ENCODE data around the gene SAYSD1. TPM values are rescaled to one million over a fixed set of nuclear protein-coding genes. Genes with fewer than 3 reads are reported as not detected.

Gene SAYSD1
- total and polyA plus RNA-seq, 4 donors: 7.8 to 16.6 (median 10.1) TPM

DNA sequence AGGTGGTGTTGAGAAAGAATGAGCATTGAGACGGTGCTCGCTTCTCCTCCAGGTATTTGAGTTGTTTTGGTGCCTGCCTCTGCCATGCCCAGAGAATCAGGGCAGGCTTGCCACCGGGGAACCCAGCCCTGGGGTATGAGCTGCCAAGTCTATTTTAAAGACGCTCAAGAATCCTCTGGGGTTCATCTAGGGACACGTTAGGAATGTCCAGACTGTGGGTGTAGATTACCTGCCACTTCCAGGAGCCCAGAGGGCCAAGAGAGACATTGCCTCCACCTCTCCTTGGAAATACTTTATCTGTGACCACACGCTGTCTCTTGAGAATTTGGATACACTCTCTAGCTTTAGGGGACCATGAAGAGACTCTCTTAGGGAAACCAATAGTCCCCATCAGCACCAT, 28.3 kb downstream of the SAYSD1 start:
- Histone ChIP-seq H3K4me1 (ENCODE audit: control insufficient read depth in 1 of 2, insufficient read depth in 2 of 2, low read length in 2 of 2) (no peaks in the 10 kb centered on the region), H3K36me3 (ENCODE audit: control insufficient read depth in 1 of 2, insufficient read depth in 2 of 2, low read length in 1 of 2) (no peaks in the 10 kb centered on the region), H3K27me3 (ENCODE audit: control insufficient read depth in 1 of 2, insufficient read depth in 2 of 2, low read length in 1 of 2) (no peaks in the 10 kb centered on the region), H3K4me3 (ENCODE audit: low read length in 2 of 2) (no peak overlapping the region), H3K9me3 (ENCODE audit: control insufficient read depth, low read length) (no peaks in the 10 kb centered on the region), H3K27ac (ENCODE audit: low read depth in 1 of 2, low read length in 2 of 2) (no peak overlapping the region)
- 39 to 41% methylated on average over 6 of the region's 6 CpGs for WGBS, 2 donors
- ATAC-seq (ENCODE audit: low FRiP score) (no peak), DNase-seq (no peak)
- intact Hi-C loops (cut with DNase I): no loop called here

DNA sequence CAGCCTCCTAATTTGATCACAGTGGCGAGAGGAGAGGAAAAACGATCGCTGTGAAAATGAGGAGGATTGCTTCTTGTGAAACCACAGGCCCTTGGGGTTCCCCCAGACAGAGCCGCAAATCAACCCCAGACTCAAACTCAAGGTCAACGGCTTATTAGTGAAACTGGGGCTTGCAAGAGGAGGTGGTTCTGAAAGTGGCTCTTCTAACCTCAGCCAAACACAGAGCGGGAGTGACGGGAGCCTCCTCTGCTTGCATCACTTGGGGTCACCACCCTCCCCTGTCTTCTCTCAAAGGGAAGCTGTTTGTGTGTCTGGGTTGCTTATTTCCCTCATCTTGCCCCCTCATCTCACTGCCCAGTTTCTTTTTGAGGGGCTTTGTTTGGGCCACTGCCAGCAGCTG, 28.7 kb downstream of the SAYSD1 start:
- 78 to 82% methylated on average over 7 of the region's 7 CpGs for WGBS, 2 donors
- intact Hi-C loops (cut with DNase I): no loop called here
- H3K4me1 ChIP-seq (ENCODE audit: control insufficient read depth in 1 of 2, insufficient read depth in 2 of 2, low read length in 2 of 2): no peaks in the 10 kb centered on the region
- no peak overlapping the region for H3K27ac ChIP-seq (ENCODE audit: low read depth in 1 of 2, low read length in 2 of 2)
- H3K9me3 ChIP-seq (ENCODE audit: control insufficient read depth, low read length): no peaks in the 10 kb centered on the region
- H3K4me3 ChIP-seq (ENCODE audit: low read length in 2 of 2): no peak overlapping the region
- no peak for DNase-seq
- no peaks in the 10 kb centered on the region for H3K27me3 ChIP-seq (ENCODE audit: control insufficient read depth in 1 of 2, insufficient read depth in 2 of 2, low read length in 1 of 2)
- H3K36me3 ChIP-seq (ENCODE audit: control insufficient read depth in 1 of 2, insufficient read depth in 2 of 2, low read length in 1 of 2): no peaks in the 10 kb centered on the region
- ATAC-seq (ENCODE audit: low FRiP score): no peak

DNA sequence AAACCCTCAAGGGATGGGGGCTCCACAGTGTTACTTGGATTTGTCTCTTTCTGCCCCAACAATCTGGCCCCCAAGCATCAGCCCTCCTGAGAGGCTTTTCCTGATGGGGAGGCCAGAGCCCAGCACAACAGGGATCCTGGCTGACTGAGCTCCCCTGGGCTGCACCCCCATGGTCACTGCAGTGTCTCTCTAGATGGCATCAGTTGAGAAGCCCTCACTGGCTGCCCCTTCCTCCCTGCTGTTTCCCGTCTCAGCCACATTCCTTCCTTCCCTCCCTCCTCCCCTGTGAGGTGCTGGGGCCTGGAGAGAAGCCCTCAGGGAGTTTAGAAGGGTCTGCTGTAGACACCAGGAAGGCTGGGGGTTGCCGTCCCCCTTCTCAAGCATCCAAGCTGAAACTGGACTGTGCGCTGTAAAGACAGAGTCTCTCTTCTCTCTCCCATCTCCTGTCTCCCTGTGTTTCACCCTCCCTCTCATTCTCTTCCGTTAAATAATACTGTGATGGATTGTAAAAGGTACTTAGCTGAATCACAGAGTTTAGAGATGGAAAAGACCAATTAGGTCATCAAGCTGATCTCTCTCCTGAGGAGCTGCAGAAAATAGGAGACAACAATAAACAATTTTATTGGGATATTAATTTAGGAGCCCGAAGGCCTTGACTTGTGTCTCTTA, 29.7 kb downstream of the SAYSD1 start:
- Histone ChIP-seq H3K4me3 (ENCODE audit: low read length in 2 of 2) (no peak overlapping the region), H3K36me3 (ENCODE audit: control insufficient read depth in 1 of 2, insufficient read depth in 2 of 2, low read length in 1 of 2) (no peaks in the 10 kb centered on the region), H3K4me1 (ENCODE audit: control insufficient read depth in 1 of 2, insufficient read depth in 2 of 2, low read length in 2 of 2) (no peaks in the 10 kb centered on the region), H3K27ac (ENCODE audit: low read depth in 1 of 2, low read length in 2 of 2) (no peak overlapping the region), H3K27me3 (ENCODE audit: control insufficient read depth in 1 of 2, insufficient read depth in 2 of 2, low read length in 1 of 2) (no peaks in the 10 kb centered on the region), H3K9me3 (ENCODE audit: control insufficient read depth, low read length) (no peaks in the 10 kb centered on the region)
- 76 to 78% methylated on average over 5 of the region's 5 CpGs for WGBS, 2 donors
- DNase-seq: no peak
- intact Hi-C loops (cut with DNase I): no loop called here
- ATAC-seq (ENCODE audit: low FRiP score): no peak

DNA sequence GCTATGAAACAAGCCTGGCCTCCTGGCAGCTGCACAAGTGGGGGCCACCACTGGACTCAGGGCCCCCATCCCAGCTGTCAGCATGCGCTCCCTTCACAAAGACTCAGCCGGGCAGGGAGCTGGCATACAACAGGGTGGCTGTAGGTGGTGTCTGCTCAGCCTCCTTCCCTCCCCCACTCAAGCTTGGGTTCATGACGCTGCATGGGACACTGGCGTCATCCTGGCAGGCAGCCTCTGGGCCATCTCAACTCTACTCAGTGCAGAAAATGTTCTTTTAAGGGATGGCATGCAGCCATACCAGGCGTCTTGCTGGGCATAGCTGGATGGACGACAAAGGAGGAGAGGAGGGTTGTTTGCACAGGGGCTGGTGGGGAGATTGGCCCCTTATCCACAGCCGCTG, 30.5 kb downstream of the SAYSD1 start:
- Histone ChIP-seq H3K36me3 (ENCODE audit: control insufficient read depth in 1 of 2, insufficient read depth in 2 of 2, low read length in 1 of 2) (no peaks in the 10 kb centered on the region), H3K27me3 (ENCODE audit: control insufficient read depth in 1 of 2, insufficient read depth in 2 of 2, low read length in 1 of 2) (no peaks in the 10 kb centered on the region), H3K9me3 (ENCODE audit: control insufficient read depth, low read length) (no peaks in the 10 kb centered on the region), H3K4me3 (ENCODE audit: low read length in 2 of 2) (no peak overlapping the region), H3K27ac (ENCODE audit: low read depth in 1 of 2, low read length in 2 of 2) (no peak overlapping the region), H3K4me1 (ENCODE audit: control insufficient read depth in 1 of 2, insufficient read depth in 2 of 2, low read length in 2 of 2) (no peaks in the 10 kb centered on the region)
- WGBS, 2 donors: 35 to 39% methylated on average over 7 of the region's 7 CpGs
- DNase-seq (no peak), ATAC-seq (ENCODE audit: low FRiP score) (no peak)
- intact Hi-C loops (cut with DNase I): no loop called here

DNA sequence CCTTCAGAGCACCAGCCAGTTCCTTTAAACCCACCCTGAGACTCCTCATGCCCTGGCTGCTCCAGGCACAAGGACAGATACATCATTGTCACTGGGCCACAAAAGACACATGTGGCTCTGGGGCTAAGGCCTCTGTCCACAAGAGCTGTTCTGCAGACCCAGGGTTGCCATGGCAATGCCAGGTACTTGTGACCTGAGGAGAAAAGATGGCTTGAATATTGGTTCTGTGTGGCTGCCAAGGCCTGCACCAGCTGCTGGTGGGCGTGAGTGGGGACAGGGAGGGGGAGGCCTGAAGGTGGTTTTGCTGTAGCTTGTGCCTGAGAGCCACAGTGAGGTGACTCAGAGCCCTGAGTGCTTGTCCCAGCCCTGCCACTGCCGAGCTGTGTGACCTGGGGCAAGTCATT, 31.8 kb downstream of the SAYSD1 start:
- no peaks in the 10 kb centered on the region for H3K36me3 ChIP-seq (ENCODE audit: control insufficient read depth in 1 of 2, insufficient read depth in 2 of 2, low read length in 1 of 2)
- intact Hi-C loops (cut with DNase I): no loop called here
- no peak for ATAC-seq (ENCODE audit: low FRiP score)
- no peak overlapping the region for H3K4me3 ChIP-seq (ENCODE audit: low read length in 2 of 2)
- DNase-seq: no peak
- H3K27me3 ChIP-seq (ENCODE audit: control insufficient read depth in 1 of 2, insufficient read depth in 2 of 2, low read length in 1 of 2): no peaks in the 10 kb centered on the region
- H3K9me3 ChIP-seq (ENCODE audit: control insufficient read depth, low read length): no peaks in the 10 kb centered on the region
- H3K27ac ChIP-seq (ENCODE audit: low read depth in 1 of 2, low read length in 2 of 2): no peak overlapping the region
- 74 to 81% methylated on average over 2 of the region's 2 CpGs for WGBS, 2 donors
- no peaks in the 10 kb centered on the region for H3K4me1 ChIP-seq (ENCODE audit: control insufficient read depth in 1 of 2, insufficient read depth in 2 of 2, low read length in 2 of 2)

DNA sequence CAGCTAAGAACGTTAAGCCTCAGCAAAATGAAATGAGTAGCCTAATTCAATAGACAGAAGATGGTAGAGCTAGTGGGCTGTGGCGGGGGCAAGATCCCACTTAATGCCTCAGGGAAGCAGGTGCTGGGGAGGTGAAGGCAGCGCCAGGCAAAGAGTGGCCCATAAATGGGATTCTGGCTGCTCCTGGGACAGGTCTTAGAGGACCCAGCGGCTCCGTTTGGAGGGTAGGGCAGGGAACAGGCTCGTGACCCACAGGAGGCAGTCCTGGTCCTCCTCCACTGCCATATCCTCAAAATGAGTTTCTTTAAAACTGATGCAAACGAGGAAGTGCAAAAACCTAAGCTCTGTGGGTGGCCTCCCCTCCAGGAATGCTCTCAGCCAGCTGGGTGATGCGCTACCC, 32.7 kb downstream of the SAYSD1 start:
- intact Hi-C loops (cut with DNase I): no loop called here
- Histone ChIP-seq H3K27ac (ENCODE audit: low read depth in 1 of 2, low read length in 2 of 2) (no peak overlapping the region), H3K4me1 (ENCODE audit: control insufficient read depth in 1 of 2, insufficient read depth in 2 of 2, low read length in 2 of 2) (no peaks in the 10 kb centered on the region), H3K9me3 (ENCODE audit: control insufficient read depth, low read length) (no peaks in the 10 kb centered on the region), H3K27me3 (ENCODE audit: control insufficient read depth in 1 of 2, insufficient read depth in 2 of 2, low read length in 1 of 2) (no peaks in the 10 kb centered on the region), H3K36me3 (ENCODE audit: control insufficient read depth in 1 of 2, insufficient read depth in 2 of 2, low read length in 1 of 2) (no peaks in the 10 kb centered on the region), H3K4me3 (ENCODE audit: low read length in 2 of 2) (no peak overlapping the region)
- DNase-seq: no peak
- WGBS, 2 donors: 85 to 87% methylated on average over 8 of the region's 8 CpGs
- no peak for ATAC-seq (ENCODE audit: low FRiP score)

DNA sequence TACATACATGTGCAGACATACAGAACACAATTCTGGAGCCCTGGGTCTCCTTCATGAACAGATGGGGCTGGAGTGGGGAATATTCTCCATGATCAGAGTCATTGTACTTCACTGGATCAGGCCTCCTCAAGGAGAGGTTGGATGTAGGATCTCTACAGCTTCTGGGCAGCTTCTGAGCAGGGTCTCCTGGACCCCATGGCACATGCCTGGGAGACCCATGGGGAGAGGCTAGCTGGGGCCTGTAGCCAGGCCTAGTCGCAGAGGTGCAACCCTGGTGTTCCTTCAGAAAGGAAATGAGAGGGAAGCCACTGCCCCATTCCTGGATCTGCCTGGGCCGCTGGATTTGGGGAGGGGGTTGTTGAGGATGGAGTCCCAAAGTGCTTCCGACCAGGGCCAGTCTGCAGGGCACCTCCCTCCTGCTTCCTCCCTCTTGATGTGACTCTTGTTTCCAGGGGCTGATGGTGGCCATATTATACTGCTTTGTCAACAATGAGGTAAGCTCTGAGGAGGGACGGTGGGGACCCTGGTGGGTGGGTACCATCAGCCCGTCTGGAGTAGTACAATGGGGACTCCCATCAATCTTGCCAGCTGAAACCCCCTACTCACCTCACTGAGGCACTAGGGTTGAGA, 34.6 kb downstream of the SAYSD1 start:
- 84% methylated on average over 5 of the region's 5 CpGs for WGBS, 2 donors
- intact Hi-C loops (cut with DNase I): no loop called here
- no peaks in the 10 kb centered on the region for H3K36me3 ChIP-seq (ENCODE audit: control insufficient read depth in 1 of 2, insufficient read depth in 2 of 2, low read length in 1 of 2)
- no peak overlapping the region for H3K4me3 ChIP-seq (ENCODE audit: low read length in 2 of 2)
- DNase-seq: no peak
- H3K27me3 ChIP-seq (ENCODE audit: control insufficient read depth in 1 of 2, insufficient read depth in 2 of 2, low read length in 1 of 2): no peaks in the 10 kb centered on the region
- no peaks in the 10 kb centered on the region for H3K4me1 ChIP-seq (ENCODE audit: control insufficient read depth in 1 of 2, insufficient read depth in 2 of 2, low read length in 2 of 2)
- no peak overlapping the region for H3K27ac ChIP-seq (ENCODE audit: low read depth in 1 of 2, low read length in 2 of 2)
- no peaks in the 10 kb centered on the region for H3K9me3 ChIP-seq (ENCODE audit: control insufficient read depth, low read length)
- ATAC-seq (ENCODE audit: low FRiP score): no peak

DNA sequence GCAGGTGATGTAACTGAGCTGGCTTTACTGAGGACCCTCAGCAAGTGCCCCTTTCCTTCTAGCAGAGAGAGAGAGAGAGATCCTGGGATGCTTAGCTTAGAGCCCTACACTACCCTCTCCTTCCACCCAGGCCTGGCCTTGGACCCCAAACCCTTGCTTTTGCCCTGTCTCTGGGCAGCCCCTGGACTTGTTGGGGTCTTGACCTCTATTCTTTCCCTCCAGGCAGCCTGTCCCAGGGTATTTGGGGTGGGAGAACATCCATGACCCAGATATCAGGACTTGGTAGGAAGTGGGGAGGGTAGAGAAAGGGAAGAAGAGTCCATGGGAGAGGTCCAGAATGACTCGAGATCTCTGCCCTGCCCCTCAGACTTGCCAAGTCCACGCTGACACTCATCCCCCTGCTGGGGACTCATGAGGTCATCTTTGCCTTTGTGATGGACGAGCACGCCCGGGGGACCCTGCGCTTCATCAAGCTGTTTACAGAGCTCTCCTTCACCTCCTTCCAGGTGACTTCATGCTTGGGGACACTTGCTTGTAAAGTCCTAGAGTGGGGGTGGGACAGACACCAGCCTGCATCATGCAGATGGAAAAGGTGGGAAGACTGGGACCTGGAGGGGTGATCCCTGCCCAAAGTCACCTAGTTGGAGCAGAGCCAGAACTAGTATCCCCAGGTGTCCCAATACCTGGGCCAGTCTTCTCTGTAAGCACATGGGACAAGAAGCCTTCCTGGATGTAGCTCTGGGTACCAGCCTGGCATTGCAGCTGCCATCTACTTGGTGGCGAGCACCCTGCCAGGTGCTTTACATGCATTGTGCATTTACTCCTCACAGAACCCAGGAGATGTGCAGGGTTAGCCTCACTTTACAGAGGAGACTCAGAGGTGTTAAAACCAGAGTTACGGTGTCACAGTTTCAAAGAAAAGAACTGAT, 35.5 kb downstream of the SAYSD1 start:
- DNase-seq: no peak
- ATAC-seq (ENCODE audit: low FRiP score): no peak
- Histone ChIP-seq H3K36me3 (ENCODE audit: control insufficient read depth in 1 of 2, insufficient read depth in 2 of 2, low read length in 1 of 2) (no peaks in the 10 kb centered on the region), H3K4me3 (ENCODE audit: low read length in 2 of 2) (no peak overlapping the region), H3K27ac (ENCODE audit: low read depth in 1 of 2, low read length in 2 of 2) (no peak overlapping the region), H3K4me1 (ENCODE audit: control insufficient read depth in 1 of 2, insufficient read depth in 2 of 2, low read length in 2 of 2) (no peaks in the 10 kb centered on the region), H3K9me3 (ENCODE audit: control insufficient read depth, low read length) (no peaks in the 10 kb centered on the region), H3K27me3 (ENCODE audit: control insufficient read depth in 1 of 2, insufficient read depth in 2 of 2, low read length in 1 of 2) (no peaks in the 10 kb centered on the region)
- intact Hi-C loops (cut with DNase I): no loop called here
- 79 to 86% methylated on average over 8 of the region's 8 CpGs for WGBS, 2 donors

All from aorta (tissue), 5 donors.